Measurements from ENCODE around the gene IQUB.
"Not testable (repeated sequence)": the region's sequence is repeated elsewhere in the genome, so short reads cannot be mapped to it uniquely, and the experiment has no call there.

IQUB gene

GRCh38 chr7:123410273-123410904 is 124.0 kb downstream of the IQUB start:
- no peak for DNase-seq (ENCODE audit: low read depth)

- DNase-seq (ENCODE audit: low read depth) = not testable (repeated sequence)
Measured at GRCh38 chr7:123407951-123408350, 126.4 kb downstream of the IQUB start.
